OCI-LY7 (cell line): ENCODE results near the gene C1orf35. TPM values are rescaled to one million over a fixed set of nuclear protein-coding genes. Genes with fewer than 3 reads are reported as not detected.

ENCODE experiments used
- BruUV-seq: library from RNA; stranded (reverse); fragments of 400-500 nt; replicated peaks from 2 replicates; lab custom pipeline; 2021; lab: Mats Ljungman, UMichigan
- CTCF ChIA-PET: fragments of 300-600 bp; sonication (Branson Sonifier 250); formaldehyde crosslinking; loops from one replicate; lab custom pipeline; 2022; ENCODE audit warnings: antibody characterized with exemption; ENCODE audit not compliant: unreplicated experiment; lab: Charles Lee
- POLR2A ChIA-PET: fragments of 300-600 bp; sonication (Branson Sonifier 250); formaldehyde crosslinking; loops from one replicate; lab custom pipeline; 2022; ENCODE audit warnings: antibody characterized with exemption; lab: Charles Lee
- DNase-seq: peaks from one replicate; pipeline ENCODE4 v3.0.0-alpha.2; 2015; ENCODE audit warnings: low spot score
- H2AFZ ChIP-seq: fragments of 200-600 bp; sonication (generic), shearing (Covaris generic); 2 replicates; pipeline ENCODE4 v1.6.1; 2014; ENCODE audit warnings: mild to moderate bottlenecking, antibody characterized with exemption, low read length, moderate library complexity
- H3K27ac ChIP-seq: fragments of 200-600 bp; sonication (generic); 2 replicates; pipeline ENCODE4 v1.5.1; 2014; ENCODE audit warnings: mixed run types, low read depth, mild to moderate bottlenecking, moderate library complexity, low read length, inconsistent platforms; ENCODE audit not compliant: poor library complexity, severe bottlenecking
- H3K36me3 ChIP-seq: fragments of 200-600 bp; sonication (generic); 2 replicates; pipeline ENCODE4 v1.6.1; 2014; ENCODE audit warnings: mild to moderate bottlenecking, antibody characterized with exemption, low read length, moderate library complexity, mixed read lengths; ENCODE audit not compliant: insufficient read depth
- H3K4me1 ChIP-seq: fragments of 200-600 bp; sonication (generic); 2 replicates; pipeline ENCODE4 v1.5.1; 2014; ENCODE audit warnings: mild to moderate bottlenecking, low read length; ENCODE audit not compliant: insufficient read depth, poor library complexity, severe bottlenecking
- H3K4me2 ChIP-seq: fragments of 200-600 bp; sonication (generic); 2 replicates; pipeline ENCODE4 v1.6.1; 2014; ENCODE audit warnings: mild to moderate bottlenecking, low read length
- H3K4me3 ChIP-seq: fragments of 200-600 bp; sonication (generic); 2 replicates; pipeline ENCODE4 v1.5.1; 2014; ENCODE audit warnings: mild to moderate bottlenecking, low read depth, low read length; ENCODE audit not compliant: poor library complexity, severe bottlenecking
- H3K79me2 ChIP-seq: fragments of 200-600 bp; sonication (generic); 2 replicates; pipeline ENCODE4 v1.6.1; 2016; ENCODE audit warnings: low read depth, mild to moderate bottlenecking, low read length, moderate library complexity, mixed read lengths; ENCODE audit not compliant: insufficient read depth
- H3K9me2 ChIP-seq: fragments of 200-600 bp; sonication (generic); 2 replicates; pipeline ENCODE4 v1.6.1; 2016; ENCODE audit warnings: mild to moderate bottlenecking, low read length, mixed read lengths; ENCODE audit not compliant: insufficient read depth
- H3K9me3 ChIP-seq: fragments of 200-600 bp; sonication (generic); 2 replicates; pipeline ENCODE4 v1.6.1; 2014; ENCODE audit warnings: mild to moderate bottlenecking, mixed run types, low read length, mixed read lengths
- H4K20me1 ChIP-seq: fragments of 200-600 bp; sonication (generic); 2 replicates; pipeline ENCODE4 v1.6.1; 2014; ENCODE audit warnings: mild to moderate bottlenecking, antibody characterized with exemption, low read length, moderate library complexity, mixed read lengths; ENCODE audit not compliant: insufficient read depth
- CTCF ChIP-seq: fragments of 200-600 bp; sonication (generic); conservative IDR thresholded peaks from 2 replicates; pipeline ENCODE4 v1.5.1; 2014; ENCODE audit warnings: mild to moderate bottlenecking, antibody characterized with exemption, low read length, moderate library complexity, mixed read lengths
- EZH2phosphoT487 ChIP-seq: fragments of 200-600 bp; sonication (generic); IDR thresholded peaks from 2 replicates; pipeline ENCODE4 v1.6.1; 2018; ENCODE audit warnings: low read depth, borderline replicate concordance, mild to moderate bottlenecking, mixed run types, antibody characterized with exemption, low read length, moderate library complexity, mixed read lengths
- intact Hi-C: fragments of 100-400 bp; cut with micrococcal nuclease; formaldehyde crosslinking; loops from one replicate; pipeline ENCODE4 v1.10.0; 2022; ENCODE audit not compliant: unreplicated experiment
- total RNA-seq, 2 experiments: library from RNA; depleted of rRNA in 1 of 2; stranded (reverse); fragments of >200 nt in 1 of 2; shearing (Covaris generic) in 1 of 2; gene quantifications; 2 replicates each; pipeline ENCODE4 v1.2.3, GENCODE V29; 2014 to 2022

Gene C1orf35
- total RNA-seq, 2 experiments from 2014 or later = 30.7 to 33.3 TPM

DNA sequence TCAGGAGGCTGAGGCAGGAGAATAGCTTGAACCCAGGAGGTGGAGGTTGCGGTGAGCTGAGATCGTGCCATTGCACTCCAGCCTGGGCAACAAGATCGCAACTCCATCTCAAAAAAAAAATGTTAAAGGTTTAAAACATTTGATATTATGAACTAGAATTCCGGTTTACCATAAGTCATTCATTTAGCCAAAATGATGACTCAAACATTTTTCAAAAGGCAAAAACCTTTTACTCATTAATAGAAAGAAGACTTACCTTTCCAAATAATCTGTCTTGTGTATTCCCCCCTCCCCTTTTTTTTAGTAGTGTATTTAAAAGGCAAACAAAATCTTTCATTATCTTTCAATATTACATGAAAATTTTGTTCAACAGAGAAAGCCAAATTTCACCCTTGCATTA, 14.2 kb upstream of the C1orf35 start:
- H3K9me3 ChIP-seq = peaks cover 33% of the 10 kb centered on the region
- no peak overlapping the region for H3K4me3 ChIP-seq
- H4K20me1 ChIP-seq = no peaks in the 10 kb centered on the region
- ChIA-PET CTCF (no interaction called here), POLR2A (no interaction called here)
- H3K4me2 ChIP-seq = no peak overlapping the region
- H2AFZ ChIP-seq = no peak overlapping the region
- H3K27ac ChIP-seq = no peak overlapping the region
- H3K4me1 ChIP-seq = peaks cover 8% of the 10 kb centered on the region
- DNase-seq = no peak
- intact Hi-C loops = no loop called here
- no peaks in the 10 kb centered on the region for H3K36me3 ChIP-seq
- TF ChIP-seq EZH2phosphoT487 (no peak), CTCF (no peak)
- BruUV-seq = no TSS peak
- H3K9me2 ChIP-seq = no peaks in the 10 kb centered on the region
- no peaks in the 10 kb centered on the region for H3K79me2 ChIP-seq

- Histone ChIP-seq H3K4me1 (peaks cover 4% of the 10 kb centered on the region), H4K20me1 (no peaks in the 10 kb centered on the region), H2AFZ (no peak overlapping the region), H3K36me3 (no peaks in the 10 kb centered on the region), H3K4me3 (no peak overlapping the region), H3K27ac (no peak overlapping the region), H3K9me2 (no peaks in the 10 kb centered on the region), H3K79me2 (no peaks in the 10 kb centered on the region), H3K9me3 (peaks cover 24% of the 10 kb centered on the region), H3K4me2 (no peak overlapping the region)
- POLR2A ChIA-PET = interaction anchor here (1.4 kb wide), 1 partner anchor 11 kb away, joined by 3 read pairs; no protein-coding TSS in a partner anchor
- intact Hi-C loops = no loop called here
- DNase-seq = no peak
- CTCF ChIA-PET = no interaction called here
- BruUV-seq = no TSS peak
- TF ChIP-seq EZH2phosphoT487 = no peak
- TF ChIP-seq CTCF = no peak
Observed at GRCh38 chr1:228114827-228115226, 11.7 kb upstream of the C1orf35 start.

GRCh38 chr1:228112617-228113016, 9.5 kb upstream of the C1orf35 start:
- H3K4me3 ChIP-seq = no peak overlapping the region
- TF ChIP-seq EZH2phosphoT487 = no peak
- no peak for TF ChIP-seq CTCF
- no peaks in the 10 kb centered on the region for H3K36me3 ChIP-seq
- no peak overlapping the region for H3K27ac ChIP-seq
- peaks cover 14% of the 10 kb centered on the region for H3K4me1 ChIP-seq
- intact Hi-C loops = no loop called here
- peaks cover 8% of the 10 kb centered on the region for H3K79me2 ChIP-seq
- no peak overlapping the region for H2AFZ ChIP-seq
- no peak for DNase-seq
- no TSS peak for BruUV-seq
- H3K9me2 ChIP-seq = no peaks in the 10 kb centered on the region
- POLR2A ChIA-PET = interaction anchor here (1.2 to 2.0 kb wide), 3 partner anchors 9 to 54 kb away, joined by 3 to 7 read pairs (median 6); no protein-coding TSS in a partner anchor
- CTCF ChIA-PET = interaction anchor here (0.8 kb wide), 1 partner anchor 18 kb away, joined by 3 read pairs; no protein-coding TSS in a partner anchor
- peaks cover 4% of the 10 kb centered on the region for H3K9me3 ChIP-seq
- no peak overlapping the region for H3K4me2 ChIP-seq
- no peaks in the 10 kb centered on the region for H4K20me1 ChIP-seq
